ENCODE measurements around the gene SHFL. TPM values are rescaled to one million over a fixed set of nuclear protein-coding genes. Genes with fewer than 3 reads are reported as not detected.

Gene SHFL
- total RNA-seq, 6 donors from 2014 or later, result 28.9 to 95.3 (median 39.0) TPM

DNA sequence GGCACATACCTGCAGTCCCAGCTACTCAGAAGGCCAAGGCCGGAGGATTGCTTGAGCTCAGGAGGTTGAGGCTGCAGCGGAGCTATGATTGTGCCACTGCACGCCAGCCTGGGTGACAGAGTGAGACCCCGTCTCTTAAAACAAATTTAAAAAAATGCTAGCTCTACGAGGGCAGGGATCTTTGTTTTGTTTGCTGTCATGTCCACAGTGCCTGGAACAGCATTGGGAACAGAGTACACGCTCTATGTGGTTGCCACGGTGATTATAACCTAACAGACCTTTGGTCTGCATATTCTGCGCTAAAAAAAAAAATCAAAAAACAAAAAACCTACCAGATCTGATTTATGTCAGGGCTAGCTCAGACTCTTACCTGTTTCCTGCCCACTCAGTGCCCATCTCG, 2.2 kb upstream of the SHFL start:
- Histone ChIP-seq H3K9me3 (no peaks in the 10 kb centered on the region), H3K4me3 (no peak overlapping the region), H3K27ac (no peak overlapping the region), H3K4me1 (peaks cover 4 to 17% (median 8%) of the 10 kb centered on the region in 4 donors), H3K27me3 (no peaks in the 10 kb centered on the region), H3K36me3 (no peaks in the 10 kb centered on the region)
- ATAC-seq (ENCODE audit: low FRiP score in 2 of 2) (no peak), DNase-seq (no peak)
- 79 to 83% methylated on average over 9 of the region's 9 CpGs for WGBS, 2 donors
- TF ChIP-seq POLR2A (IDR thresholded peaks at IDR 0.05) (no peak), POLR2AphosphoS5 (IDR thresholded peaks at IDR 0.05) (no peak), EP300 (IDR thresholded peaks at IDR 0.05) (no peak)
- TF ChIP-seq, protein P1, sequence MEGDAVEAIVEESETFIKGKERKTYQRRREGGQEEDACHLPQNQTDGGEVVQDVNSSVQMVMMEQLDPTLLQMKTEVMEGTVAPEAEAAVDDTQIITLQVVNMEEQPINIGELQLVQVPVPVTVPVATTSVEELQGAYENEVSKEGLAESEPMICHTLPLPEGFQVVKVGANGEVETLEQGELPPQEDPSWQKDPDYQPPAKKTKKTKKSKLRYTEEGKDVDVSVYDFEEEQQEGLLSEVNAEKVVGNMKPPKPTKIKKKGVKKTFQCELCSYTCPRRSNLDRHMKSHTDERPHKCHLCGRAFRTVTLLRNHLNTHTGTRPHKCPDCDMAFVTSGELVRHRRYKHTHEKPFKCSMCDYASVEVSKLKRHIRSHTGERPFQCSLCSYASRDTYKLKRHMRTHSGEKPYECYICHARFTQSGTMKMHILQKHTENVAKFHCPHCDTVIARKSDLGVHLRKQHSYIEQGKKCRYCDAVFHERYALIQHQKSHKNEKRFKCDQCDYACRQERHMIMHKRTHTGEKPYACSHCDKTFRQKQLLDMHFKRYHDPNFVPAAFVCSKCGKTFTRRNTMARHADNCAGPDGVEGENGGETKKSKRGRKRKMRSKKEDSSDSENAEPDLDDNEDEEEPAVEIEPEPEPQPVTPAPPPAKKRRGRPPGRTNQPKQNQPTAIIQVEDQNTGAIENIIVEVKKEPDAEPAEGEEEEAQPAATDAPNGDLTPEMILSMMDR (IDR thresholded peaks at IDR 0.05), result no peak

DNA sequence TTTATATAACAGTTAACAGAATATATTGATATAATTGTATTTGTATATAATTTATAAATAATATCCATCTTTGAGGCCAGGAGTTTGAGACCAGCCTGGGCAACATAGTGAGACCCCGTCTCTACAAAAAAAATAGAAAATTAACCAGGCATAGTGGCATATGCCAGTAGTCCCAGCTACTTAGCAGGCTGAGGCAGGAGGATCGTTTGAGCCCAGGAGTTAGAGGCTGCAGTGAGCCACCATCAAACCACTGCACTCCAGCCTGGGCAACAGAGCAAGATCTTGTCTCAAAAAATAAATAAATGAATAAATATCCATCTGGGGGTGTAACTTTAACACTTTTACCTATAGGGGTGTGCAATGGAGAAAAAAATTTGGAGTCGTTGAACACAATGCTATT, 1.3 kb upstream of the SHFL start:
- Histone ChIP-seq H3K27me3 (no peaks in the 10 kb centered on the region), H3K4me1 (peaks cover 4 to 17% (median 8%) of the 10 kb centered on the region in 4 donors), H3K4me3 (no peak overlapping the region), H3K9me3 (no peaks in the 10 kb centered on the region), H3K27ac (no peak overlapping the region), H3K36me3 (peaks cover 0 to 8% (median 3%) of the 10 kb centered on the region in 4 donors)
- TF ChIP-seq EP300 (IDR thresholded peaks at IDR 0.05), result no peak
- no peak for TF ChIP-seq POLR2A (IDR thresholded peaks at IDR 0.05)
- TF ChIP-seq, protein P1 (IDR thresholded peaks at IDR 0.05), result no peak
- TF ChIP-seq POLR2AphosphoS5 (IDR thresholded peaks at IDR 0.05), result no peak
- DNase-seq (no peak), ATAC-seq (ENCODE audit: low FRiP score in 2 of 2) (no peak)
- 77% methylated on average over 3 of the region's 3 CpGs for WGBS, 2 donors

DNA sequence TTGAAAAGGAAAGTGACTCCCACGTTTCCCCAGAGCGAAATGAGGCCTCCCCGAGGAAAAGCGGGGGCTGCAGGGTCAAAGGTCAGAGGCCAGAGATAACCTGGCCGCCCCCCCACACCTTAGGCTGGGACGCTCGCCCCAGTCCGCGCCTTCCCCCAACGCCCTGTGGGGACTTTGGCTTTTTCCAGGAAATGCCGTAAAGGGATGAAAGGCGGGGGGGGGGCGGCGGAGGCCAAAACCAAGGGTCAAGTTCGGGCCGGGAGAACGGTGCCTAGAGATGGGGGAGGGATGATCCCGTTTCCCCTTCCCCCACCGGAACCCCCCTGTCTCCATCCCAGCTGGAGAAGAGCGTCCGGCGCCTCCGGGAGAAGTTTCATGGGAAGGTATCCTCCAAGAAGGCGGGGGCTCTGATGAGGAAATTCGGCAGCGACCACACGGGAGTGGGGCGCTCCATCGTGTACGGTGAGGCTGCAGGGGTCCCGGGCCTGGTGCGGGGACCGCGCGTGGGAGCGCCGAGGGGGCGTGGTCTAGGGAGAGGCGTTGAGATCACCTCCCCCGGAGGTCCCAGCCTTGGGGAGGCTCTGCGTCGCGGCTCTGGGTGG, 575 bp downstream of the SHFL start:
- Histone ChIP-seq H3K9me3 (no peaks in the 10 kb centered on the region), H3K36me3 (peaks cover 0 to 26% (median 15%) of the 10 kb centered on the region in 4 donors), H3K4me1 (peaks cover 4 to 17% (median 8%) of the 10 kb centered on the region in 4 donors), H3K27me3 (no peaks in the 10 kb centered on the region), H3K4me3 (peak overlapping the region; percentile 91 to 100 (median 95)), H3K27ac (peak overlapping the region; percentile 85 to 93 (median 92))
- peak in 1 of 2 donors; percentile 88 for DNase-seq
- TF ChIP-seq POLR2AphosphoS5 (IDR thresholded peaks at IDR 0.05) (no peak), POLR2A (IDR thresholded peaks at IDR 0.05) (no peak)
- TF ChIP-seq, protein P1 (IDR thresholded peaks at IDR 0.05), result no peak
- 4 to 7% methylated on average over 8 to 38 of the region's 43 CpGs for WGBS, 2 donors
- peak in 1 of 2 donors; percentile 38 for ATAC-seq (ENCODE audit: low FRiP score in 2 of 2)

DNA sequence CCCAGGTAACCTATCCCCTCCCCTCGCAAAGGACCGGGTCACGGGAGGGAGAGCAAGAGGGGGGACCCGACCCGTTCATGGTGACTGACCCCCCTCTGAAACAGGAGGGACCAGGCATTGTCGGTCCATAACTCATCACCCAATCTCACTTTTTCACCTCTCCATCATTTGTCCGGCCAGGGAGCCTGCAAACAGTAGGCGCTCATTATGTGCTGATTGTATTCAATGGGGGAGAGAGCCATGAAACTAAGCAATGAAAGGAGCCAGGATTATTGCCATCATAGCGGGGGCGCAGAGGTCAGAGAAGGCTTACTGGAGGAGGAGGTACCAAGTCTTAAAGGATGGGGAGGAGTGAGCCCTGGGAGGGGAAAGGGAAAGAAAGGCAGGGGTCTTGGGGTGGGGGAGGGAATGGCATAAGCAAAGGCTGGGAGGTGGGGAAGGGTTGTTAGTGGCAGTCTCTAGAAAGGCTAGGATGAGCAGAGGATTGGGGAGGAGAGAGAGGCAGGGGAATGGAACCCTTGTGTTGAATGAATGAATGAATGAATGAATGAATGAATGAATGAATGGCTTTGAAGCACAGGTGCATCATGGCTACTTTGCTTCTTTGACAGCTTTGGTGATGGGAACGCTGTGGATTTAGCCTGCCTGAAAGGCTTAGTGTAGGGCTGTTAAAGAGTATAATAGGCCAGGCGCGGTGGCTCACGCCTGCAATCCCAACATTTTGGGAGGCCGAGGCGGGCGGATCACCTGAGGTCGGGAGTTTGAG, 1.4 kb downstream of the SHFL start:
- WGBS, 2 donors, result 91 to 93% methylated on average over 18 of the region's 18 CpGs
- TF ChIP-seq POLR2A (IDR thresholded peaks at IDR 0.05), result no peak
- TF ChIP-seq, protein P1 (IDR thresholded peaks at IDR 0.05), result no peak
- TF ChIP-seq POLR2AphosphoS5 (IDR thresholded peaks at IDR 0.05), result no peak
- TF ChIP-seq EP300 (IDR thresholded peaks at IDR 0.05), result no peak

More for the DNA sequence above, 1.4 kb downstream of the SHFL start:
- Histone ChIP-seq H3K27me3 (no peaks in the 10 kb centered on the region), H3K27ac (peak overlapping the region in 3 of 4 donors; percentile 92 to 93 (median 93)), H3K36me3 (peaks cover 0 to 34% (median 21%) of the 10 kb centered on the region in 4 donors), H3K9me3 (no peaks in the 10 kb centered on the region), H3K4me3 (peak overlapping the region in 3 of 4 donors; percentile 91 to 100 (median 91)), H3K4me1 (peaks cover 4 to 17% (median 8%) of the 10 kb centered on the region in 4 donors)
- ATAC-seq (ENCODE audit: low FRiP score in 2 of 2) (no peak), DNase-seq (no peak)
